ENCODE measurements around the gene ATOX1.

DNA sequence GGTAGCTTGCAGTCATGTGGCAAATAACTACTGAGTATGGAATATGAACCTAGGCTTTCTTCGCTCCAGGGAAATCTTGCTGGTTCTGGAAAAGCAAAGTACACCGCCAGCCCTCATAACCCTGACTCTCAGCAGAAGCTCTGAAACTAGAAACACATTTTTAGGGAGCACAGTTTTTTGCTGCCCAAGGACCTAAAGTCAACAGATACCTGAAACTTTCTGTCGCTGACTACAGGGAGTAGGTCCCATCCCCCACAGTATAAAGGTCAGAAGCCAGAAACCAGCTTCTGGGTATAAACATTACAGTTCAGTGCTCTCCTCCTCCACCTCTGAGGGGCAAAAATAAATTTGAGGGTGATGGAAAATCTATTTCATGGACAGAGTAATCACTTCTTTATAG lies 3.0 kb downstream of the ATOX1 start:
- no peak for TF ChIP-seq JUNB (IDR thresholded peaks at IDR 0.05)
- TF ChIP-seq FOXK2 (IDR thresholded peaks at IDR 0.05): no peak
- TF ChIP-seq HDAC2 (IDR thresholded peaks at IDR 0.05): no peak
- no peak for TF ChIP-seq ATF3 (IDR thresholded peaks at IDR 0.05; ENCODE audit: borderline replicate concordance, extremely low read depth, low read depth, low read length)
- TF ChIP-seq EZH2 (IDR thresholded peaks at IDR 0.05; ENCODE audit: borderline replicate concordance, control insufficient read depth, low read depth, low read length): no peak
- TF ChIP-seq TCF3 (IDR thresholded peaks at IDR 0.05; ENCODE audit: borderline replicate concordance, insufficient read depth, low read depth, low read length): no peak
- TF ChIP-seq, protein P1, sequence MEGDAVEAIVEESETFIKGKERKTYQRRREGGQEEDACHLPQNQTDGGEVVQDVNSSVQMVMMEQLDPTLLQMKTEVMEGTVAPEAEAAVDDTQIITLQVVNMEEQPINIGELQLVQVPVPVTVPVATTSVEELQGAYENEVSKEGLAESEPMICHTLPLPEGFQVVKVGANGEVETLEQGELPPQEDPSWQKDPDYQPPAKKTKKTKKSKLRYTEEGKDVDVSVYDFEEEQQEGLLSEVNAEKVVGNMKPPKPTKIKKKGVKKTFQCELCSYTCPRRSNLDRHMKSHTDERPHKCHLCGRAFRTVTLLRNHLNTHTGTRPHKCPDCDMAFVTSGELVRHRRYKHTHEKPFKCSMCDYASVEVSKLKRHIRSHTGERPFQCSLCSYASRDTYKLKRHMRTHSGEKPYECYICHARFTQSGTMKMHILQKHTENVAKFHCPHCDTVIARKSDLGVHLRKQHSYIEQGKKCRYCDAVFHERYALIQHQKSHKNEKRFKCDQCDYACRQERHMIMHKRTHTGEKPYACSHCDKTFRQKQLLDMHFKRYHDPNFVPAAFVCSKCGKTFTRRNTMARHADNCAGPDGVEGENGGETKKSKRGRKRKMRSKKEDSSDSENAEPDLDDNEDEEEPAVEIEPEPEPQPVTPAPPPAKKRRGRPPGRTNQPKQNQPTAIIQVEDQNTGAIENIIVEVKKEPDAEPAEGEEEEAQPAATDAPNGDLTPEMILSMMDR (IDR thresholded peaks at IDR 0.05 in 2 of 3, conservative IDR thresholded peaks at IDR 0.05 in 1 of 3; ENCODE audit: control insufficient read depth in 2 of 3, extremely low read depth in 1 of 3, insufficient read depth in 1 of 3, low read depth in 3 of 3, low read length in 3 of 3): no peak
- no peak for TF ChIP-seq ZNF622 (IDR thresholded peaks at IDR 0.05)
- TF ChIP-seq, protein P2, sequence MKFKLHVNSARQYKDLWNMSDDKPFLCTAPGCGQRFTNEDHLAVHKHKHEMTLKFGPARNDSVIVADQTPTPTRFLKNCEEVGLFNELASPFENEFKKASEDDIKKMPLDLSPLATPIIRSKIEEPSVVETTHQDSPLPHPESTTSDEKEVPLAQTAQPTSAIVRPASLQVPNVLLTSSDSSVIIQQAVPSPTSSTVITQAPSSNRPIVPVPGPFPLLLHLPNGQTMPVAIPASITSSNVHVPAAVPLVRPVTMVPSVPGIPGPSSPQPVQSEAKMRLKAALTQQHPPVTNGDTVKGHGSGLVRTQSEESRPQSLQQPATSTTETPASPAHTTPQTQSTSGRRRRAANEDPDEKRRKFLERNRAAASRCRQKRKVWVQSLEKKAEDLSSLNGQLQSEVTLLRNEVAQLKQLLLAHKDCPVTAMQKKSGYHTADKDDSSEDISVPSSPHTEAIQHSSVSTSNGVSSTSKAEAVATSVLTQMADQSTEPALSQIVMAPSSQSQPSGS (IDR thresholded peaks at IDR 0.05; ENCODE audit: low read length): no peak
- TF ChIP-seq EP300 (IDR thresholded peaks at IDR 0.05; ENCODE audit: borderline replicate concordance in 1 of 2, control insufficient read depth in 1 of 2, low read depth in 2 of 2, low read length in 2 of 2): no peak
- no peak for TF ChIP-seq PBX3 (IDR thresholded peaks at IDR 0.05; ENCODE audit: insufficient replicate concordance, low read depth, low read length)
- TF ChIP-seq SMC3 (IDR thresholded peaks at IDR 0.05; ENCODE audit: borderline replicate concordance, low read length): no peak
- no peak for TF ChIP-seq JUND (IDR thresholded peaks at IDR 0.05; ENCODE audit: low read depth, low read length)
